ENCODE results near the gene CYP46A1.

Gene CYP46A1

GRCh38 chr14:99737956-99738667 lies 54.0 kb downstream of the CYP46A1 start:
- Histone ChIP-seq H3K4me3 (ENCODE audit: extremely low read depth, insufficient read depth, low read length, poor library complexity, severe bottlenecking) (no peak overlapping the region), H3K36me3 (ENCODE audit: control insufficient read depth, insufficient read depth, low read length) (no peaks in the 10 kb centered on the region), H3K9me3 (ENCODE audit: control insufficient read depth, low read length) (no peaks in the 10 kb centered on the region), H3K27ac (ENCODE audit: low read depth, low read length, severe bottlenecking) (no peak overlapping the region), H3K4me1 (ENCODE audit: control insufficient read depth, insufficient read depth, low read length, poor library complexity, severe bottlenecking) (peaks cover 7% of the 10 kb centered on the region)
- WGBS, 2 experiments (ENCODE audit: insufficient coverage in 2 of 2) = 90 to 93% methylated on average over 19 to 20 of the region's 21 CpGs

GRCh38 chr14:99740411-99740810 lies 56.3 kb downstream of the CYP46A1 start:
- H3K36me3 ChIP-seq (ENCODE audit: control insufficient read depth, insufficient read depth, low read length) = no peaks in the 10 kb centered on the region
- H3K9me3 ChIP-seq (ENCODE audit: control insufficient read depth, low read length) = no peaks in the 10 kb centered on the region
- H3K27ac ChIP-seq (ENCODE audit: low read depth, low read length, severe bottlenecking) = no peak overlapping the region
- peaks cover 7% of the 10 kb centered on the region for H3K4me1 ChIP-seq (ENCODE audit: control insufficient read depth, insufficient read depth, low read length, poor library complexity, severe bottlenecking)
- WGBS, 2 experiments (ENCODE audit: insufficient coverage in 2 of 2) = 82 to 84% methylated on average over 9 to 10 of the region's 10 CpGs
- no peak overlapping the region for H3K4me3 ChIP-seq (ENCODE audit: extremely low read depth, insufficient read depth, low read length, poor library complexity, severe bottlenecking)

DNA sequence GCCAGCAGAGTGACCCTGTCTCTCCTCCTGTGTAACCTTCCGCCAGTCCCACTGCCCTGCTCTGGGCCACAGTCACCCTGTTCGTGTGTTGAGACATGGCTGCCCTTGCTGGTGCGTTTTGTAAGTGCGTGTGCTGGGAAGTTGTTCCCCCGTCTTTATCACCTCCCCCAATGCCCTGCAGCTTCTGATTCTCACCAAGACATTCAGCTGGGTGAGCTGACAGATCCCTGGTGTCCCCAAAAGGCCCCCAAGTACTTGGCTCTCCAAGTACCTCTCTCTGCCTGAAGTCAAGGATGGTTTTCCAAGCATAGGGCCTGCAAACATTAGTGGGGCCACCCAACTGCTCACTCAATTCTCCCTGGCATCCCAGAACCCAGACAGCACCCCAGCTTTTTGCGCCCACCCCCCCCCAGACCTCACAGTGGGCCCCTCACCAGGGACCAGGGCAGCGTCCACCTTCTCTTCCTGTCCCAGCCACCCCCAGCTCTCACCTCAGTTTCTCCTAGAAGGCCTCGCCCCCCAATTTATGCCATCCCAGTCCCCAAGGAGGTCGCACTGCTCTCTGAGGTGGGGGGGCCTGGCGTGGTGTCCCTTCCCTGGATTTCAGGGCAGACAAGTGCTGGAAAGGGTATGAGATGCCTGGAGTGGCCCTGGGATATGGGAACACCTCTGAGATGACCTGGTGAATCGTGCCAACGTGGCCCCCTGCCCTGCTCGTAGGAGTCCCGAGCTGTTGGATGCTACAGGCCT lies 57.3 kb downstream of the CYP46A1 start:
- Histone ChIP-seq H3K9me3 (ENCODE audit: control insufficient read depth, low read length) (no peaks in the 10 kb centered on the region), H3K27ac (ENCODE audit: low read depth, low read length, severe bottlenecking) (no peak overlapping the region), H3K36me3 (ENCODE audit: control insufficient read depth, insufficient read depth, low read length) (no peaks in the 10 kb centered on the region), H3K4me1 (ENCODE audit: control insufficient read depth, insufficient read depth, low read length, poor library complexity, severe bottlenecking) (peaks cover 12% of the 10 kb centered on the region), H3K4me3 (ENCODE audit: extremely low read depth, insufficient read depth, low read length, poor library complexity, severe bottlenecking) (no peak overlapping the region)
- WGBS, 2 experiments (ENCODE audit: insufficient coverage in 2 of 2) = 89 to 92% methylated on average over 8 to 11 of the region's 14 CpGs

GRCh38 chr14:99742074-99742473 lies 58.0 kb downstream of the CYP46A1 start:
- WGBS, 2 experiments (ENCODE audit: insufficient coverage in 2 of 2) = 85 to 100% methylated on average over 1 to 2 of the region's 3 CpGs
- H3K36me3 ChIP-seq (ENCODE audit: control insufficient read depth, insufficient read depth, low read length) = no peaks in the 10 kb centered on the region
- H3K4me3 ChIP-seq (ENCODE audit: extremely low read depth, insufficient read depth, low read length, poor library complexity, severe bottlenecking) = no peak overlapping the region
- no peak overlapping the region for H3K27ac ChIP-seq (ENCODE audit: low read depth, low read length, severe bottlenecking)
- H3K4me1 ChIP-seq (ENCODE audit: control insufficient read depth, insufficient read depth, low read length, poor library complexity, severe bottlenecking) = peaks cover 8% of the 10 kb centered on the region
- H3K9me3 ChIP-seq (ENCODE audit: control insufficient read depth, low read length) = no peaks in the 10 kb centered on the region

- Histone ChIP-seq H3K4me1 (ENCODE audit: control insufficient read depth, insufficient read depth, low read length, poor library complexity, severe bottlenecking) (peaks cover 5% of the 10 kb centered on the region), H3K27ac (ENCODE audit: low read depth, low read length, severe bottlenecking) (no peak overlapping the region), H3K4me3 (ENCODE audit: extremely low read depth, insufficient read depth, low read length, poor library complexity, severe bottlenecking) (no peak overlapping the region), H3K9me3 (ENCODE audit: control insufficient read depth, low read length) (no peaks in the 10 kb centered on the region), H3K36me3 (ENCODE audit: control insufficient read depth, insufficient read depth, low read length) (no peaks in the 10 kb centered on the region)
- 88 to 90% methylated on average over 22 to 23 of the region's 25 CpGs for WGBS, 2 experiments (ENCODE audit: insufficient coverage in 2 of 2)
Measured at GRCh38 chr14:99742509-99743487, 58.7 kb downstream of the CYP46A1 start.

DNA sequence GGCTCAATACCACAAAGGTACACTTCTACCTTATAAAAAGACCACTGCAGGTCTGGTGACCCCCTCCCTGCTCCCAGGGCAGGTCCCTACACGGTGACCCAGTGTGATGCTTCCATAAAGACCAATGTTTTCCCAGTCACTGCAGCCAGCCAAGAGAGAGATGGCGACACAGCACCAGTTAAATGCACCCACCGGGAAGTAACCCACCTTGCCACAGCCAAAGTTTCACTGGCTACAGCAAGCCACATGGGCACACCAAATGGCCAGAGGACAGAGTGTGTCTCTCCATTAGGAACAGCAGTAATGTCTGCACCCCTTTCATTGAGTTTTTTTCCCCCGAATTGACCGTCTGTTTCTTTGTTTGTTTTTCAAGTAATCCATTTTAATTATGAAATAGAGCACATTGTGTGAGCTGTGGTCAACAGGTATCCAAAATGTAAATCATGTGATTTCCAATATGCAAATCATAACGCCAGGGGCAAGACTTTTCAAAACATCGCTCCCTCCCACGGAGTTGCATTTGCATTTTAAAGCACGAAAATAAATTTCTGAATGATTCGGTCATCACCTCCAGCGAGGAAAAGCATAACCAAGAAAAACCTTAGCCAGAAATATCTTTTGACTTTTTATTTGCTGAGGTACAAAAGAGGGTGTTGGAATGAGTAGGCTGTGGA lies 60.2 kb downstream of the CYP46A1 start:
- WGBS, 2 experiments (ENCODE audit: insufficient coverage in 2 of 2) = 10 to 16% methylated on average over 7 to 11 of the region's 11 CpGs
- H3K27ac ChIP-seq (ENCODE audit: low read depth, low read length, severe bottlenecking) = no peak overlapping the region

GRCh38 chr14:99744873-99745224 lies 60.8 kb downstream of the CYP46A1 start:
- H3K9me3 ChIP-seq (ENCODE audit: control insufficient read depth, low read length) = no peaks in the 10 kb centered on the region
- 60 to 78% methylated on average over 4 to 6 of the region's 7 CpGs for WGBS, 2 experiments (ENCODE audit: insufficient coverage in 2 of 2)
- H3K36me3 ChIP-seq (ENCODE audit: control insufficient read depth, insufficient read depth, low read length) = no peaks in the 10 kb centered on the region
- H3K4me3 ChIP-seq (ENCODE audit: extremely low read depth, insufficient read depth, low read length, poor library complexity, severe bottlenecking) = no peak overlapping the region
- no peak overlapping the region for H3K27ac ChIP-seq (ENCODE audit: low read depth, low read length, severe bottlenecking)
- H3K4me1 ChIP-seq (ENCODE audit: control insufficient read depth, insufficient read depth, low read length, poor library complexity, severe bottlenecking) = peaks cover 5% of the 10 kb centered on the region

More for the DNA sequence above, 60.2 kb downstream of the CYP46A1 start:
- Histone ChIP-seq H3K4me3 (ENCODE audit: extremely low read depth, insufficient read depth, low read length, poor library complexity, severe bottlenecking) (no peak overlapping the region), H3K4me1 (ENCODE audit: control insufficient read depth, insufficient read depth, low read length, poor library complexity, severe bottlenecking) (peaks cover 5% of the 10 kb centered on the region), H3K9me3 (ENCODE audit: control insufficient read depth, low read length) (no peaks in the 10 kb centered on the region), H3K36me3 (ENCODE audit: control insufficient read depth, insufficient read depth, low read length) (no peaks in the 10 kb centered on the region)

- H3K36me3 ChIP-seq (ENCODE audit: control insufficient read depth, insufficient read depth, low read length) = no peaks in the 10 kb centered on the region
- no peak overlapping the region for H3K4me3 ChIP-seq (ENCODE audit: extremely low read depth, insufficient read depth, low read length, poor library complexity, severe bottlenecking)
- H3K27ac ChIP-seq (ENCODE audit: low read depth, low read length, severe bottlenecking) = no peak overlapping the region
- no peaks in the 10 kb centered on the region for H3K9me3 ChIP-seq (ENCODE audit: control insufficient read depth, low read length)
- WGBS, 2 experiments (ENCODE audit: insufficient coverage in 2 of 2) = 88 to 96% methylated on average over 7 to 9 of the region's 10 CpGs
- H3K4me1 ChIP-seq (ENCODE audit: control insufficient read depth, insufficient read depth, low read length, poor library complexity, severe bottlenecking) = peaks cover 5% of the 10 kb centered on the region
Measured at GRCh38 chr14:99745307-99745951, 61.3 kb downstream of the CYP46A1 start.

DNA sequence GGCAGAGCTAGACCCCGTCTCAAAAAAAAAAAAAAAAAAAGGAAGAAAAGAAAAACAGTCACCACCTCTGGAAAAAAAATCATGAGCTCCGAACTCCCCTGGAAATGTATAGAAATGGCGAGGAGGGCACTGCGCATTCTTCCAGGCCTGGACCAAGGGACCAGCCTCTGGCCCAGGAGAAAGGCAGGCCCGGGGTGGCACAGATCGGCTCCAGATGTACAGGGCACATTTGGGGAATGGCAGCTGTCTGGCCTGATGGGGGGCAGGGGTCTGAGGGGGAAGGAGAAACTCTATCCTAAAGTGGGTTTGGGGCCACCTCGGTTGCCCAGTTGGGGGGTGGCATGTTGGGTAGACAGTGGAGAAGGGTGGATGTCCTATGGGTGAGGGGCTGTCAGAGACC lies 63.1 kb downstream of the CYP46A1 start:
- Histone ChIP-seq H3K9me3 (ENCODE audit: control insufficient read depth, low read length) (no peaks in the 10 kb centered on the region), H3K4me3 (ENCODE audit: extremely low read depth, insufficient read depth, low read length, poor library complexity, severe bottlenecking) (no peak overlapping the region), H3K36me3 (ENCODE audit: control insufficient read depth, insufficient read depth, low read length) (no peaks in the 10 kb centered on the region), H3K27ac (ENCODE audit: low read depth, low read length, severe bottlenecking) (no peak overlapping the region), H3K4me1 (ENCODE audit: control insufficient read depth, insufficient read depth, low read length, poor library complexity, severe bottlenecking) (peaks cover 14% of the 10 kb centered on the region)
- 93% methylated on average over 4 to 5 of the region's 7 CpGs for WGBS, 2 experiments (ENCODE audit: insufficient coverage in 2 of 2)

All from mesodermal cell (in vitro differentiated cells).